ENCODE data around the gene DTNBP1.

DTNBP1 gene

GRCh38 chr6:15505463-15505918, 157.3 kb downstream of the DTNBP1 start:
- no peak overlapping the region for H3K4me3 ChIP-seq (ENCODE audit: low read length)
- no peak for TF ChIP-seq ZNF274 (IDR thresholded peaks at IDR 0.05; ENCODE audit: low read depth, low read length)

GRCh38 chr6:15504581-15505350, 158.1 kb downstream of the DTNBP1 start:
- H3K4me3 ChIP-seq (ENCODE audit: low read length), result no peak overlapping the region
- no peak for TF ChIP-seq ZNF274 (IDR thresholded peaks at IDR 0.05; ENCODE audit: low read depth, low read length)

GRCh38 chr6:15504040-15504495, 158.8 kb downstream of the DTNBP1 start:
- no peak for TF ChIP-seq ZNF274 (IDR thresholded peaks at IDR 0.05; ENCODE audit: low read depth, low read length)
- H3K4me3 ChIP-seq (ENCODE audit: low read length), result no peak overlapping the region

GRCh38 chr6:15503346-15503680, 159.5 kb downstream of the DTNBP1 start:
- no peak overlapping the region for H3K4me3 ChIP-seq (ENCODE audit: low read length)

GRCh38 chr6:15502446-15503345, 160.1 kb downstream of the DTNBP1 start:
- H3K4me3 ChIP-seq (ENCODE audit: low read length), result no peak overlapping the region
- no peak for TF ChIP-seq ZNF274 (IDR thresholded peaks at IDR 0.05; ENCODE audit: low read depth, low read length)

More at GRCh38 chr6:15503346-15503680, 159.5 kb downstream of the DTNBP1 start:
- no peak for TF ChIP-seq ZNF274 (IDR thresholded peaks at IDR 0.05; ENCODE audit: low read depth, low read length)

GRCh38 chr6:15501826-15502445, 160.9 kb downstream of the DTNBP1 start:
- no peak overlapping the region for H3K4me3 ChIP-seq (ENCODE audit: low read length)
- no peak for TF ChIP-seq ZNF274 (IDR thresholded peaks at IDR 0.05; ENCODE audit: low read depth, low read length)

GRCh38 chr6:15500901-15501825, 161.7 kb downstream of the DTNBP1 start:
- no peak overlapping the region for H3K4me3 ChIP-seq (ENCODE audit: low read length)
- no peak for TF ChIP-seq ZNF274 (IDR thresholded peaks at IDR 0.05; ENCODE audit: low read depth, low read length)

GRCh38 chr6:15500078-15500740, 162.6 kb downstream of the DTNBP1 start:
- TF ChIP-seq ZNF274 (IDR thresholded peaks at IDR 0.05; ENCODE audit: low read depth, low read length), result no peak

GRCh38 chr6:15499591-15499990, 163.2 kb downstream of the DTNBP1 start:
- no peak overlapping the region for H3K4me3 ChIP-seq (ENCODE audit: low read length)
- TF ChIP-seq ZNF274 (IDR thresholded peaks at IDR 0.05; ENCODE audit: low read depth, low read length), result no peak

More at GRCh38 chr6:15500078-15500740, 162.6 kb downstream of the DTNBP1 start:
- H3K4me3 ChIP-seq (ENCODE audit: low read length), result no peak overlapping the region

- TF ChIP-seq ZNF274 (IDR thresholded peaks at IDR 0.05; ENCODE audit: low read depth, low read length), result no peak
- H3K4me3 ChIP-seq (ENCODE audit: low read length), result no peak overlapping the region
These were observed 163.7 kb downstream of the DTNBP1 start for GRCh38 chr6:15499125-15499524.

GRCh38 chr6:15498640-15499039, 164.2 kb downstream of the DTNBP1 start:
- no peak for TF ChIP-seq ZNF274 (IDR thresholded peaks at IDR 0.05; ENCODE audit: low read depth, low read length)

GRCh38 chr6:15496345-15497131, 166.3 kb downstream of the DTNBP1 start:
- H3K4me3 ChIP-seq (ENCODE audit: low read length), result no peak overlapping the region
- TF ChIP-seq ZNF274 (IDR thresholded peaks at IDR 0.05; ENCODE audit: low read depth, low read length), result no peak

More at GRCh38 chr6:15498640-15499039, 164.2 kb downstream of the DTNBP1 start:
- no peak overlapping the region for H3K4me3 ChIP-seq (ENCODE audit: low read length)
